Skeletal muscle satellite cell (primary cell): ENCODE measurements around the gene GINS3.

Source experiments
- H3K27me3 ChIP-seq: 2 replicates; pipeline ENCODE4 v1.7.0; 2013; ENCODE audit warnings: low read length; ENCODE audit not compliant: control insufficient read depth, insufficient read depth
- H3K36me3 ChIP-seq: 2 replicates; pipeline ENCODE4 v1.7.0; 2013; ENCODE audit warnings: mild to moderate bottlenecking, control low read depth, low read length; ENCODE audit not compliant: insufficient read depth
- H3K4me1 ChIP-seq: 2 replicates; pipeline ENCODE4 v1.7.0; 2013; ENCODE audit warnings: low read length; ENCODE audit not compliant: control insufficient read depth, insufficient read depth
- H3K4me2 ChIP-seq: 2 replicates; pipeline ENCODE4 v1.7.0; 2013; ENCODE audit warnings: mild to moderate bottlenecking, low read length
- H3K4me3 ChIP-seq: 2 replicates; pipeline ENCODE4 v1.7.0; 2013; ENCODE audit warnings: low read length
- H3K9ac ChIP-seq: 2 replicates; pipeline ENCODE4 v1.7.0; 2013; ENCODE audit warnings: mild to moderate bottlenecking, low read depth, low read length, moderate library complexity
- H3K9me3 ChIP-seq: replicated peaks from 2 replicates; pipeline ENCODE4 v1.7.0; 2013; ENCODE audit warnings: mild to moderate bottlenecking, control low read depth, low read length

Gene GINS3

GRCh38 chr16:58428621-58429542 lies 36.6 kb downstream of the GINS3 start:
- Histone ChIP-seq H3K4me3 (no peak overlapping the region), H3K4me2 (no peak overlapping the region), H3K27me3 (peaks cover 42% of the 10 kb centered on the region), H3K9me3 (no peaks in the 10 kb centered on the region), H3K4me1 (no peaks in the 10 kb centered on the region), H3K36me3 (no peaks in the 10 kb centered on the region), H3K9ac (no peak overlapping the region)

- H3K4me1 ChIP-seq = no peaks in the 10 kb centered on the region
- no peaks in the 10 kb centered on the region for H3K9me3 ChIP-seq
- no peak overlapping the region for H3K4me3 ChIP-seq
- H3K36me3 ChIP-seq = no peaks in the 10 kb centered on the region
- H3K27me3 ChIP-seq = peaks cover 39% of the 10 kb centered on the region
- no peak overlapping the region for H3K9ac ChIP-seq
- H3K4me2 ChIP-seq = no peak overlapping the region
Observed at GRCh38 chr16:58430718-58431117, 38.4 kb downstream of the GINS3 start.

GRCh38 chr16:58433569-58433951 lies 41.3 kb downstream of the GINS3 start:
- Histone ChIP-seq H3K4me3 (no peak overlapping the region), H3K27me3 (peaks cover 22% of the 10 kb centered on the region), H3K9ac (no peak overlapping the region), H3K9me3 (no peaks in the 10 kb centered on the region), H3K4me2 (no peak overlapping the region), H3K4me1 (no peaks in the 10 kb centered on the region), H3K36me3 (no peaks in the 10 kb centered on the region)

- Histone ChIP-seq H3K9me3 (no peaks in the 10 kb centered on the region), H3K4me3 (no peak overlapping the region), H3K4me2 (no peak overlapping the region), H3K36me3 (no peaks in the 10 kb centered on the region), H3K9ac (no peak overlapping the region), H3K27me3 (peaks cover 13% of the 10 kb centered on the region), H3K4me1 (no peaks in the 10 kb centered on the region)
Observed at GRCh38 chr16:58435779-58436178, 43.5 kb downstream of the GINS3 start.

GRCh38 chr16:58440131-58440530 lies 47.9 kb downstream of the GINS3 start:
- no peaks in the 10 kb centered on the region for H3K36me3 ChIP-seq
- H3K4me2 ChIP-seq = no peak overlapping the region
- no peak overlapping the region for H3K9ac ChIP-seq
- no peaks in the 10 kb centered on the region for H3K9me3 ChIP-seq
- H3K27me3 ChIP-seq = peaks cover 18% of the 10 kb centered on the region
- no peak overlapping the region for H3K4me3 ChIP-seq
- H3K4me1 ChIP-seq = no peaks in the 10 kb centered on the region

GRCh38 chr16:58442547-58442946 lies 50.3 kb downstream of the GINS3 start:
- Histone ChIP-seq H3K4me1 (no peaks in the 10 kb centered on the region), H3K36me3 (no peaks in the 10 kb centered on the region), H3K4me2 (no peak overlapping the region), H3K9ac (no peak overlapping the region), H3K4me3 (no peak overlapping the region), H3K27me3 (peaks cover 26% of the 10 kb centered on the region), H3K9me3 (no peaks in the 10 kb centered on the region)

- Histone ChIP-seq H3K9me3 (no peaks in the 10 kb centered on the region), H3K27me3 (peaks cover 28% of the 10 kb centered on the region), H3K4me3 (no peak overlapping the region), H3K4me1 (no peaks in the 10 kb centered on the region), H3K4me2 (no peak overlapping the region), H3K36me3 (no peaks in the 10 kb centered on the region), H3K9ac (no peak overlapping the region)
Observed at GRCh38 chr16:58443783-58444182, 51.5 kb downstream of the GINS3 start.

GRCh38 chr16:58444265-58444664 lies 52.0 kb downstream of the GINS3 start:
- Histone ChIP-seq H3K4me2 (no peak overlapping the region), H3K9me3 (no peaks in the 10 kb centered on the region), H3K27me3 (peaks cover 25% of the 10 kb centered on the region), H3K36me3 (no peaks in the 10 kb centered on the region), H3K9ac (no peak overlapping the region), H3K4me3 (no peak overlapping the region), H3K4me1 (no peaks in the 10 kb centered on the region)

GRCh38 chr16:58448890-58449289 lies 56.6 kb downstream of the GINS3 start:
- Histone ChIP-seq H3K9me3 (no peaks in the 10 kb centered on the region), H3K9ac (no peak overlapping the region), H3K4me2 (no peak overlapping the region), H3K27me3 (peaks cover 32% of the 10 kb centered on the region), H3K4me3 (no peak overlapping the region), H3K4me1 (no peaks in the 10 kb centered on the region), H3K36me3 (no peaks in the 10 kb centered on the region)

GRCh38 chr16:58449306-58449705 lies 57.0 kb downstream of the GINS3 start:
- H3K9ac ChIP-seq = no peak overlapping the region
- H3K9me3 ChIP-seq = no peaks in the 10 kb centered on the region
- no peaks in the 10 kb centered on the region for H3K36me3 ChIP-seq
- no peaks in the 10 kb centered on the region for H3K4me1 ChIP-seq
- no peak overlapping the region for H3K4me2 ChIP-seq
- H3K27me3 ChIP-seq = peaks cover 28% of the 10 kb centered on the region
- H3K4me3 ChIP-seq = no peak overlapping the region

- H3K4me3 ChIP-seq = no peak overlapping the region
- H3K9me3 ChIP-seq = no peaks in the 10 kb centered on the region
- H3K36me3 ChIP-seq = no peaks in the 10 kb centered on the region
- H3K27me3 ChIP-seq = peaks cover 28% of the 10 kb centered on the region
- H3K9ac ChIP-seq = no peak overlapping the region
- no peaks in the 10 kb centered on the region for H3K4me1 ChIP-seq
- no peak overlapping the region for H3K4me2 ChIP-seq
Observed at GRCh38 chr16:58449768-58450167, 57.5 kb downstream of the GINS3 start.

GRCh38 chr16:58450590-58450989 lies 58.3 kb downstream of the GINS3 start:
- Histone ChIP-seq H3K36me3 (no peaks in the 10 kb centered on the region), H3K4me3 (no peak overlapping the region), H3K9me3 (no peaks in the 10 kb centered on the region), H3K27me3 (peaks cover 28% of the 10 kb centered on the region), H3K4me2 (no peak overlapping the region), H3K4me1 (no peaks in the 10 kb centered on the region), H3K9ac (no peak overlapping the region)
